RKO (cell line): Measurements from ENCODE around the gene STATH.
"Not testable (repeated sequence)": the region's sequence is repeated elsewhere in the genome, so short reads cannot be mapped to it uniquely, and the experiment has no call there.

Source experiments
- DNase-seq: peaks from one replicate; pipeline ENCODE4 v3.0.0-alpha.2; 2016; ENCODE audit warnings: low spot score

The STATH gene, protein sequence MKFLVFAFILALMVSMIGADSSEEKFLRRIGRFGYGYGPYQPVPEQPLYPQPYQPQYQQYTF

DNA sequence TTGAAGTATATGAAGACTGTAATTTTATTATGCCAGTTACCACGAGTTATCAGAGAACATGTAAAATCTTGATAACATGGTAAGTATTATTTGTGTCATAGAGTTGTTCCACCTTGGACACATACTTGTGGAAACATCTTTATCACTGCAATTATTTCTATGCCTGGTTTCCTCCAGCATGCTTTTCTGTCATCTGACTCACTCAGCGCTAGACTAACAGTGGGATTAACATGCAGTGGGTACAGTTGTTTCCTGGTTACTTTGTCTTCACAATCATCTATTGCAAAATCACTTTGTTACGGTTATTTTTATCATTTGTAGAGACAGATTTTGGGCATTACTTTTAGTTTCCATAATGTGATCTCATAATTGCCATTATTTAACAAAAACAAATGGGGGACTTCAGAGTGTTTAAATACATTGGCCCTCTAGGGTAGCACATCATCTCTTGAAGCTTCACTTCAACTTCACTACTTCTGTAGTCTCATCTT lies at the start of gene STATH:
Gene STATH (plus strand): TSS at position 441 of the 491 bp plus-strand sequence. CDS start 2,472 bp downstream, outside the sequence.
- DNase-seq, result no peak

DNA sequence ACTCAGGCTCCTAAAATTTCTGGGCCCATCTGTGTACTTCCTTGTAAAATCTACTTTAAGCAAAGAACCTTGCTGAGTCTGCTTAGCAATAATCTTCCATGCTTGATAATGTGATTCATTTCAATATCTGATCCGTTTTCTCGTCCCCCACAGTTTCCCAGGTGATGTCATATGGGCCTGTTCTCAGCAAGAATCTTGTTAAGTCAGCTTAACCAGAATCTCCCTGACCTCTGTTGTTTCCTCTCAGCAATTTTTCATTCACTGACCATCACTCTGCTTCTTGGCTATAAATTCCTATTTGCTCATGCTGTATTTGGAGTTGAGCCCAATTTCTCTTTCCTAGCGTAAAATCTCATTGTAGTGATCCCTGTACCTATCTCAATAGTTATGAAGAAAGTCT lies 44.2 kb upstream of the STATH start:
- no peak for DNase-seq

- no peak for DNase-seq
Observed at GRCh38 chr4:69957209-69957608, 38.6 kb upstream of the STATH start.

GRCh38 chr4:69965628-69966027 lies 30.1 kb upstream of the STATH start, which contains the start of gene CSN2:
Gene CSN2 (minus strand): TSS chr4:69965728. CDS start chr4:69960995, 4,733 bp downstream.
- no peak for DNase-seq

- DNase-seq, result no peak
Observed at GRCh38 chr4:69970071-69970470, 25.7 kb upstream of the STATH start.

DNA sequence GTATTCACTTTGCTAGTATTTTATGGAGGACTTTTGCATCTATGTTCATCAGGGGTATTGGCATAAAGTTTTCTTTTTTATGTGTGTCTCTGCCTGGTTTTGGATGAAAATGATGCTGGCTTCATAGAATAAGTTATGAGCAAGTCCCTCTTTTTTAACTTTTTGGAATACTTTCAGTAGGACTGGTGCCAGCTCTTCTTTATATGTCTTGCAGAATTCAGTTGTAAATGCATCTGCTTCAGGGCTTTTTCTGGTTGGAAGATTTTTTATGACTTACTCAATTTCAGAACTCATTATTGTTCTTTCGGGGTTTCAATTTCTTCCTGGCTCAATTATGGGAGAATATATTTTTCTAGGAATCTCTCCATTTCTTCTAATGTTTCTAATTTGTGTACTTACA lies 21.1 kb upstream of the STATH start:
- DNase-seq, result no peak

DNA sequence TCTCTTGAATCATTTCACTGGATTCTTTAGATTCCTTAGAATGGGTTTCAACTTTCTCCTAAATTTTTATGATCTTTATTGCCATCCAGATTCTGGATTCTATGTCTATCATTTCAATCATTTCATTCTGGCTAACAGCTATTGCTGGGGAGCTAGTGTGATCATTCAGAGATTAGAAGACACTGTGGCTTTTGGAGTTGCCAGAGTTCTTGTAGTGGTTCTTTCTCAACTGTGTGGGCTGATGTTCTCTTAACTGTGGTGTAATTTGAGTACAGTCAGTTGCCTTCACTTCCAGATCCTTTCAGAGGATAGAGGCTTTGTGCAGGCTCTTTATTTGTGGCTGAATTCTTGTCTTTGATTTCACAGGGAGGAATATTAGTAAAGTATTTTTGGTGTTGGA lies 18.2 kb upstream of the STATH start:
- no peak for DNase-seq

- peak; percentile 2 for DNase-seq
Observed at GRCh38 chr4:69984030-69984443, 11.7 kb upstream of the STATH start.

GRCh38 chr4:69986663-69987062 lies 9.1 kb upstream of the STATH start:
- DNase-seq, result no peak

GRCh38 chr4:69991016-69991415 lies 4.8 kb upstream of the STATH start:
- no peak for DNase-seq

DNA sequence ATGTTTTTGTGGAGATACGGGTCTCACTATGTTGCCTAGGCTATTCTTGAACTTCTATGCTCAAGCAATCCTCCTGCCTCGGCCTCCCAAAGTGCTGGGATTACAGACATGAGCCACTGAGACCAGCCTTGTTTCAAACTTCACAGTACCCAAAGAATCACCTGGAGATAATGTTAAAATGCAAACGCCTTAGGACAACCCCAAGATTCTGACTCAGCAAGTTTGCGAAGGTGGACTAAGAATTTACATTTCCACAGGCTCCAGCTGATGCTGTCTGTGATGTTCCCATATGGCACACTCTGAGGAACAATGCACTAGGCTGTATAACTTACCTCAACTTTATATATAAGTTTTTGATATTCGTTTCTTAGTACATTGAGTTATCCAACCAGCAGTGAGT lies 984 bp upstream of the STATH start:
- no peak for DNase-seq

GRCh38 chr4:69999420-69999819 lies 3.7 kb downstream of the STATH start:
- DNase-seq, result peak; percentile 2

GRCh38 chr4:70000711-70001110 lies 4.9 kb downstream of the STATH start:
- DNase-seq, result no peak

DNA sequence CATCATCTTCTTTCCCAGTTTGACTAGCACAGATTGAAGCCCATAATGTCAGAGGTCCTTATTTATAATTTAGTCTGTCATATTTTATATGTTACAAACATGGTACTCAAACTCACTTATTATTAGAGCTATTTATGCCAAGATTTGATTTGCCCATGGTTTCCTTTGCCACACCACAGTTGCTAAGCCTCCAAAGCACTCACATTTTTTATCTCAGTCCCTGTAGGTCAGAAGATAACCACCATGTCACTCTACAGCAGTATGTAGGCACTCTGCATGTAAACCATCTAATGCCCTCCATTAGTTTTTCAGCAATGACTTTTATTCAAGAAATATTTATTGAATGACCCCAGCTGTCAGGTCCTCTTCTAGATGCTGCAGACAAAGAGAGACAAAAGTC lies 6.7 kb downstream of the STATH start:
- DNase-seq, result no peak

DNA sequence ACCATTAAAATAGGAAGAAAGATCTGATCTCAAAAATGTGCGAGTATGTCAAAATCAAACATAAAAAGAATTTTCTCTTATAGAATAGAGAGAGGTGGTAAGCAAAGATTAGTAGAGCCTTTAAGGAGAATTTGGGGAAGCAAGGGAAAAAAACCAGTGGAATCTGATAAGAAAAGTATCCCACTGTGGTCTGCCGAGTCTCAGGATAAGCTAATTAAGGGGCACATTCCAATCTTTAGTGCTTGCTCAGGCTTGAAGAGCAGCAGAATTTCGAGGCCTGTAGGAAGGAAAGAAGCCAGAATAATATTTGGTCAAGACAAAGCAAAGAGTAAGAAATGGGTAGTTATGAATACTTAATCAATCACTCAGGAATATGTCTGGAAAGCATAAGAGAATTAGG lies 13.0 kb downstream of the STATH start:
- no peak for DNase-seq

- not testable (repeated sequence) for DNase-seq
Observed at GRCh38 chr4:70019006-70019405, 23.2 kb downstream of the STATH start.

DNA sequence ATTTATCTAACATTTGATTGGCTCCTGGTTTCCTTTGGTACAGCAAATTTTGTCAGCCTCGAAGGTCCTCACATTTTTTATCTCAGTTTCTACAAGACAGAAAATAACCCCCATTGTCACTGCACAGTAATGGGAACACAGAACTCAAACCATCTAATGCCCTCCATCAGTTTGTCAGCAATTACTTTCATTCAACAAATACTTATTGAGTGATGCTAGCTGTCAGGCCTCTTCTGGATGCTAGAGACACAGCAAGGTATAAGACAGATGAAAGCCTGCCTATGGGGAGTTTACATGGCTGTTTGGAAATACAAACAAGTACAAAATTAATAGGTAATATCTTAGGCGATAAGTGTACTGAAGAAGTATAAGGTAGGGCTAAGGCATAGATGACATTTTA lies 27.5 kb downstream of the STATH start:
- DNase-seq, result no peak

DNA sequence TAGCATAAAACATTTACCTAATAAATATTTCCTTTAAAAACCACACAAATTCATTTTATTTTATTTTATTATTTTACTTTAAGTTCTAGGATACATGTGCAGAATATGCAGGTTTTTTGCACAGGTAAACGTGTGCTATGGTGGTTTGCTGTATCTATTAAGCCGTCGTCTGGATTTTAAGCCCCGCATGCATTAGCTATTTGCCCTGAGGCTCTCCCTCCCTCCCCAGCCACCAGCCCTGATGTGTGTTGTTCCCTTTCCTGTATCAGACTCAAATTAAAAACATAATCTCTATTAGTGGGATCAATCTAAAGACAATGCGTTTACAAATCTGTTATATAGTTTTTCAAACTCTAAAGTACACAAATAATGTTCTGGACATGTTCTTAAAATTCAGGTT lies 31.2 kb downstream of the STATH start:
- DNase-seq, result no peak

DNA sequence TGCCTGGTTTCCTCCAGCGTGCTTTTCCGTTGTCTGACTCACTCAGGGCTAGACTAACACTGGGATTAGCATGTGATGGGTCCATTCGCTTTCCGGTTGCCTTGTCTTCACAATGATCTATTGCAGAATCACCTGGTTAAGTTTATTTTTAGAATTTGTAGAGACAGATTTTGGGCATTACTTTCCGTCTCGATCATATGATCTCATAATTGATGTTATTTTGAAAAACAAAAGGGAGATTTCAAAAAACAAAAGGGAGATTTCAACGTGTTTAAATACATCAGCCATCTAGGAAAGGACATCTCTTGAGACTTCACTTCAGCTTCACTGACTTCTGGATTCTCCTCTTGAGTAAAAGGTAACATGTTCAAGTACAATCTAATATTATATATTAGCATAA lies 32.4 kb downstream of the STATH start, which contains the start of gene HTN3:
Gene HTN3 (plus strand): TSS at position 301 of the 400 bp plus-strand sequence. CDS start 2,282 bp downstream, outside the sequence.
- DNase-seq, result not testable (repeated sequence)

DNA sequence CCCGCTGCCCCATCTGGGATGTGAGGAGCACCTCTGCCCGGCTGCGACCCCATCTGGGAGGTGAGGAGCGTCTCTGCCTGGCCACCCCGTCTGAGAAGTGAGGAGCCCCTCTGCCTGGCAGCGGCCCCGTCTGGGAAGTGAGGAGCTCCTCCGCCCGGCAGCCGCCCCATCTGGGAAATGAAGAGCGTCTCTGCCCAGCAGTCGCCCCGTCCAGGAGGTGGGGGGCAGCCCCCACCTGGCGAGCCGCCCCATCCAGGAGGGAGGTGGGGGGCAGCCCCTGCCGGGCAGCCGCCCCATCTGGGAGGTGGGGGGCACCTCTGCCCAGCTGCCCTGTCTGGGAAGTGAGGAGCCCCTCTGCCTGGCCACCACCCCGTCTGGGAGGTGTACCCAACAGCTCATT lies 41.8 kb downstream of the STATH start:
- DNase-seq, result not testable (repeated sequence)

GRCh38 chr4:70039928-70040327 lies 44.2 kb downstream of the STATH start:
- not testable (repeated sequence) for DNase-seq

GRCh38 chr4:70041652-70042286 lies 46.0 kb downstream of the STATH start:
- DNase-seq, result no peak

- DNase-seq, result not testable (repeated sequence)
Observed at GRCh38 chr4:70050138-70050537, 54.4 kb downstream of the STATH start, which contains the start of gene HTN1. Gene HTN1 (plus strand): TSS chr4:70050438. CDS start chr4:70053077, 2,639 bp downstream.
